ENCODE results near the gene ABHD5. TPM values are rescaled to one million over a fixed set of nuclear protein-coding genes. Genes with fewer than 3 reads are reported as not detected.

The ABHD5 gene
- total RNA-seq, 1 experiment from 2014 or later = 10.5 TPM

- no peaks in the 10 kb centered on the region for H3K9me3 ChIP-seq (ENCODE audit: control insufficient read depth, insufficient read depth, low read depth, low read length)
- ATAC-seq (no peak), DNase-seq (ENCODE audit: low read depth, low spot score) (no peak)
- no peaks in the 10 kb centered on the region for H3K4me1 ChIP-seq (ENCODE audit: control insufficient read depth, insufficient read depth, low read length)
- no peaks in the 10 kb centered on the region for H3K27me3 ChIP-seq (ENCODE audit: control insufficient read depth, insufficient read depth, low read length)
- POLR2A ChIA-PET = interaction anchor here (0.6 kb wide), 1 partner anchor 79 kb away, joined by 8 read pairs; no protein-coding TSS in a partner anchor
- TF ChIP-seq SIN3A (IDR thresholded peaks at IDR 0.05; ENCODE audit: borderline replicate concordance, insufficient read depth, low read depth, low read length) = no peak
- TF ChIP-seq, protein P1, sequence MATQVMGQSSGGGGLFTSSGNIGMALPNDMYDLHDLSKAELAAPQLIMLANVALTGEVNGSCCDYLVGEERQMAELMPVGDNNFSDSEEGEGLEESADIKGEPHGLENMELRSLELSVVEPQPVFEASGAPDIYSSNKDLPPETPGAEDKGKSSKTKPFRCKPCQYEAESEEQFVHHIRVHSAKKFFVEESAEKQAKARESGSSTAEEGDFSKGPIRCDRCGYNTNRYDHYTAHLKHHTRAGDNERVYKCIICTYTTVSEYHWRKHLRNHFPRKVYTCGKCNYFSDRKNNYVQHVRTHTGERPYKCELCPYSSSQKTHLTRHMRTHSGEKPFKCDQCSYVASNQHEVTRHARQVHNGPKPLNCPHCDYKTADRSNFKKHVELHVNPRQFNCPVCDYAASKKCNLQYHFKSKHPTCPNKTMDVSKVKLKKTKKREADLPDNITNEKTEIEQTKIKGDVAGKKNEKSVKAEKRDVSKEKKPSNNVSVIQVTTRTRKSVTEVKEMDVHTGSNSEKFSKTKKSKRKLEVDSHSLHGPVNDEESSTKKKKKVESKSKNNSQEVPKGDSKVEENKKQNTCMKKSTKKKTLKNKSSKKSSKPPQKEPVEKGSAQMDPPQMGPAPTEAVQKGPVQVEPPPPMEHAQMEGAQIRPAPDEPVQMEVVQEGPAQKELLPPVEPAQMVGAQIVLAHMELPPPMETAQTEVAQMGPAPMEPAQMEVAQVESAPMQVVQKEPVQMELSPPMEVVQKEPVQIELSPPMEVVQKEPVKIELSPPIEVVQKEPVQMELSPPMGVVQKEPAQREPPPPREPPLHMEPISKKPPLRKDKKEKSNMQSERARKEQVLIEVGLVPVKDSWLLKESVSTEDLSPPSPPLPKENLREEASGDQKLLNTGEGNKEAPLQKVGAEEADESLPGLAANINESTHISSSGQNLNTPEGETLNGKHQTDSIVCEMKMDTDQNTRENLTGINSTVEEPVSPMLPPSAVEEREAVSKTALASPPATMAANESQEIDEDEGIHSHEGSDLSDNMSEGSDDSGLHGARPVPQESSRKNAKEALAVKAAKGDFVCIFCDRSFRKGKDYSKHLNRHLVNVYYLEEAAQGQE (IDR thresholded peaks at IDR 0.05; ENCODE audit: insufficient read depth in 1 of 2, low read depth in 2 of 2, low read length in 1 of 2) = no peak
- TF ChIP-seq TCF7L2 (IDR thresholded peaks at IDR 0.05; ENCODE audit: low read depth, low read length) = no peak
- TF ChIP-seq CTCF (IDR thresholded peaks at IDR 0.05) = no peak
- TF ChIP-seq POLR2AphosphoS5 (IDR thresholded peaks at IDR 0.05; ENCODE audit: low read depth, low read length) = no peak
- no peak overlapping the region for H3K4me3 ChIP-seq (ENCODE audit: low read depth in 2 of 2, low read length in 2 of 2)
- intact Hi-C loops (cut with micrococcal nuclease; ENCODE audit: unreplicated experiment) (no loop called here), in situ Hi-C loops (cut with HindIII; ENCODE audit: low pct_unique_long_range_greater_than_20kb, low sequenced_read_pairs) (no loop called here)
- H3K36me3 ChIP-seq (ENCODE audit: control insufficient read depth, insufficient read depth, low read length) = no peaks in the 10 kb centered on the region; the same call in 1 of the 2 replicates
- CTCF ChIA-PET = no interaction called here
- no TSS peak for BruUV-seq (replicated peaks)
- H3K27ac ChIP-seq (ENCODE audit: low read length) = no peak overlapping the region
Observed at GRCh38 chr3:43706342-43706741, 15.6 kb downstream of the ABHD5 start.

DNA sequence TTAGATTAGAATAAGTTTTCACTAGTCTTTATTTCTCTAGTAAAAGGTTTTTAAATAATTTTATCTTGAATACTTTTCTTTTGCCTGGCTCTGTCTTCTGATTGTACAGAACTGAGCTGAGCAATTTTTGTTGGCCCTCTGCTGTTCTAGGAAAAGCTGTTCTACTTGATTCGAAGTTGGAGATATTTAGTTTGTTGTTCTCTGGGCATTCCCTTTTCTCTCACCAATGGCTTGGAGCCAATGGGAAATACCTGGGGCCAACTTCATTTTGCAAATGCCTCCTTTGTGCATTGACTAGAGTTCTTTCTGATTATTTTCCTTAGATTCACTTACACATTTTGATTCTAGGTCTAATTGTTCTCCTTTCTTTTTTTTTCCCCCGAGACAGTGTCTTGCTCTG is 16.5 kb downstream of the ABHD5 start:
- Histone ChIP-seq H3K36me3 (ENCODE audit: control insufficient read depth, insufficient read depth, low read length) (no peaks in the 10 kb centered on the region), H3K4me3 (ENCODE audit: low read depth in 2 of 2, low read length in 2 of 2) (no peak overlapping the region), H3K27ac (ENCODE audit: low read length) (no peak overlapping the region), H3K27me3 (ENCODE audit: control insufficient read depth, insufficient read depth, low read length) (no peaks in the 10 kb centered on the region), H3K9me3 (ENCODE audit: control insufficient read depth, insufficient read depth, low read depth, low read length) (no peaks in the 10 kb centered on the region), H3K4me1 (ENCODE audit: control insufficient read depth, insufficient read depth, low read length) (no peaks in the 10 kb centered on the region)
- no TSS peak for BruUV-seq (replicated peaks)
- intact Hi-C loops (cut with micrococcal nuclease; ENCODE audit: unreplicated experiment) = no loop called here
- TF ChIP-seq, protein P1 (IDR thresholded peaks at IDR 0.05; ENCODE audit: insufficient read depth in 1 of 2, low read depth in 2 of 2, low read length in 1 of 2) = no peak
- TF ChIP-seq TCF7L2 (IDR thresholded peaks at IDR 0.05; ENCODE audit: low read depth, low read length) (no peak), CTCF (IDR thresholded peaks at IDR 0.05) (no peak), SIN3A (IDR thresholded peaks at IDR 0.05; ENCODE audit: borderline replicate concordance, insufficient read depth, low read depth, low read length) (no peak), POLR2AphosphoS5 (IDR thresholded peaks at IDR 0.05; ENCODE audit: low read depth, low read length) (no peak)
- no peak for DNase-seq (ENCODE audit: low read depth, low spot score)
- no peak for ATAC-seq
- ChIA-PET POLR2A (no interaction called here), CTCF (no interaction called here)
- in situ Hi-C loops (cut with HindIII; ENCODE audit: low pct_unique_long_range_greater_than_20kb, low sequenced_read_pairs) = no loop called here

Measured in Panc1 (cell line).